HG03196 (cell line): ENCODE data around the gene CALN1.

Experiments
- ATAC-seq: cut with Tn5 transposase; IDR thresholded peaks from one replicate; pipeline ENCODE4 v1.9.1; 2021; ENCODE audit not compliant: unreplicated experiment

CALN1 gene

GRCh38 chr7:72190919-72191318 lies 221.2 kb downstream of the CALN1 start:
- ATAC-seq = no peak

- no peak for ATAC-seq
Measured at GRCh38 chr7:72190146-72190545, 222.0 kb downstream of the CALN1 start.

GRCh38 chr7:72187179-72187578 lies 225.0 kb downstream of the CALN1 start:
- ATAC-seq = no peak

DNA sequence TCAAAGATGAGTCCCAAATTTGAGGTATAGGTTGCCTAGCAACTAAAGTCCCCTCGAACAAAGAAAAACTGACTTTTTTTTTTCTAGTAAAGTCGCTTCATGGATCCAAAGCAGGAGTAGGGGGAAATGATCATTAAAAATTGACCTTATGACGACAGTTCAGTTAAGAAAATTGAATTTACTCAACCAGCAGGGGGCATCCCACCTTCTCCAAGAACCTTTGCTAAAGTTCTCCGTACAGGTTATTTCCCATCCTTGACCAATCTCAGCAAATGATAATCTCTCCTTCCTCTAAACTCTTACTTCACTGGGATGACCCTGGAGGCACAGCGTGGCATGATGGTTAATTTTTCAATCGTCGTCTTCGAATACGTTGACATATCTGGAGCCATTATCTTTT lies 228.3 kb downstream of the CALN1 start:
- no peak for ATAC-seq

GRCh38 chr7:72182036-72182435 lies 230.1 kb downstream of the CALN1 start:
- ATAC-seq = no peak

GRCh38 chr7:72176875-72177274 lies 235.3 kb downstream of the CALN1 start:
- ATAC-seq = no peak

DNA sequence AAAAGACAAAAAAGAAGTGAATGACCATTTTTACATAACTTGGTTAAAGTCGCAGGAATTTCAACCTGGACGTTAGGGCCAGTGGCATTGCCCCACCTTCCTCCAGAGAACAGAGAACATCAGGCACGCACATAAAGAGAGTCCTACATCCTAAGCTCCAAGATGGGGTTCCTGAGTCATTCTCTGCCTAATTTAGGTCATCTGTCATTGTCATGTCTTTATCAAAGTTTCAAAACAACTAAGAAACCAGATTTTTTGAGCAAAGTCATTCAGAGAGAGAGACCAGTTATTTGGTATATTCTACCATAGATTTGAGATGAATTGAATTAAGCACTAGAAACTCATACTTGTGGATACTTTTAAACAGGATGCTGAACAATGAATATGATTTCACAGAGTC lies 241.7 kb downstream of the CALN1 start:
- no peak for ATAC-seq

DNA sequence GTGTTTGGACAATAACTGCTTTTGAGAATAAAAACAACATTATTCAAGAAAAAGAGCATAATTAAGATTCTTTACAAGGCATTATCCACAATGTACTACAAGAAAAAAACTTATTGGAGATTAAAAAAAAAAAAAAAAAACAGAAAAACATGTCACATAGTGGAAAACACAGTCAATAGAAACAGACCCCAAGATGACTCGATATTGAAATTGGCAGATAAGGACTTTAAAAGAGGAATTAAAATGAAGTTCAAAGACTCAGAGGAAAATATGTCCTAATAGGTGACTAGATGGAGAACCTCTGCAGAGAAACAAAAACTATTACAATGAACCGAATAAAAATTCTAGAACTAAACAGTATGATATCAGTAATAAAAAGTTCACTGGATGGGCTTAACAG lies 248.9 kb downstream of the CALN1 start:
- ATAC-seq = no peak

- ATAC-seq = no peak
Measured at GRCh38 chr7:72161534-72161933, 250.6 kb downstream of the CALN1 start.

DNA sequence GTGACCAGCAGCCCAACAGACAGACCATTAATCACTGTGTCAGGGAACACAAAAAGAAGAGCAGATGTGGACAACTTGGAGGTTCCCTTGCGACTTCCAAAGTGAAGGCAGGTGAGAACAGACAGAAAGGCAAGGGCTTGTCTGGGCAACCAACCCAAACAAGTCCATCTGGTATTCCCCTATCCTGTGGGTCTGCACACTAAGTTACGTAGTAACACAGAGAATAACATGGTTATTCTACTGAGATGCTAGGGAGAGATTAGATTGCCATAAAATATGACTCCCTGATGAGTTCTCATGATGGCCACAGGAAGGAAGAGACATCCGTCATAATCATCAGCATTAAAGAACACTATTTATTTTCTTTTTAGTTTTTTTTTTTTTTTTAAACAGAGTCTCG lies 252.2 kb downstream of the CALN1 start:
- ATAC-seq = no peak

DNA sequence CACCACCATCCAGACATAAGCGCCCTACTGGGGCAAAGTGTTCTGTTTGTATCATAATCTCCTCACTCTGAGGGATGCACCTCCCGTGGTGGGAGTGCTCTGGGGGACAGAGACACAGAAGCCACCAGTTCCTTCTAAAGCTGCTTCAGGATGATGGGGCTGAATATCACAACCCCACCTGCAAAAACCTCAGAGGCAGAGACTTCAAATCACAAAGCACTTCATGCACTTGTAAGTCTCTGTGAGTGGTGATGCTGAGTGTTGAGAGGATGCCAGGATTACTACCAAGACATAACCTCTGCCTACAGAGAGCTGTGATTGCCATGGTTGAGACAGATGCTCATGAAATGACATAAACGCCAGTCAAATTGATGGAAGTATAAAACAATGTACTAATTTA lies 255.5 kb downstream of the CALN1 start:
- ATAC-seq = no peak

DNA sequence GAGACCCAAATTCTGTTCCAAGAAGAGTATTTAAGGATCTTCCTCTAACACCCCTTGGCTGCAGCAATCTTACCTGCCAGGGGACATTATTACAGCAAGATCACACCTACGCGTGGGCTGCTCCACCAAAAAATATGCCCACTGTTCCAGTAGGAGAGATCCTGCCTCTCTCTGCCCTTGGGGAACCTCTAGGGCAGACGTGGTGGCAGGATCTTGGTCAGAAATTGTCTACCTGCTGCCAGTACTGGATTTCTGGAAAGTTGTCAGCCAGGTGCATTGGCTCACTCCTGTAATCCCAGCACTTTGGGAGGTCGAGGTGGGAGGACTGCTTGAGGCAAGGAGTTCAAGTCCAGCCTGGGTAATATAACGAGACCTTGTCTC lies 259.0 kb downstream of the CALN1 start:
- no peak for ATAC-seq

- no peak for ATAC-seq
Measured at GRCh38 chr7:72152161-72153131, 259.7 kb downstream of the CALN1 start.

DNA sequence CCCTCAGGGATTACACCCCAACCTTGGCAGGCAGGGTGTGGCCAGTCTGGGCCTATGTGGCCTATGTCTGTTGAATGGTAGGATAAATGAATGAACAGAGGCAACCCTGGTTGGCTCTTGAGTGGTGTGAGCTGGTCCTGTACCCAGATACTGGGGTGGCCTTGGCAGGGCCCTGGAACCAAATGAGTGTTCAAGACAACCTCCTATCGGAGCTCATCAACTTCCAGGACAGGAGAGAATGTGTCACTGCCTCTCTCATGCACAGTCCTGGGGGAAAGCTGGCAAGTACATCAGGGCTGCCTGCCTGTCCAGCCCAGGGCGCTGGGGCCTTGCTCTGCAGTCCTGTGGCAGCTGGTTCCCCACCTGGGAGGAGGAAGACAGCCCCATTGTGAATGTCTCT lies 271.6 kb downstream of the CALN1 start:
- ATAC-seq = no peak

- ATAC-seq = no peak
Measured at GRCh38 chr7:72127136-72127535, 285.0 kb downstream of the CALN1 start.

GRCh38 chr7:72123913-72124312 lies 288.2 kb downstream of the CALN1 start:
- ATAC-seq = no peak

GRCh38 chr7:72118366-72118765 lies 293.8 kb downstream of the CALN1 start:
- no peak for ATAC-seq

DNA sequence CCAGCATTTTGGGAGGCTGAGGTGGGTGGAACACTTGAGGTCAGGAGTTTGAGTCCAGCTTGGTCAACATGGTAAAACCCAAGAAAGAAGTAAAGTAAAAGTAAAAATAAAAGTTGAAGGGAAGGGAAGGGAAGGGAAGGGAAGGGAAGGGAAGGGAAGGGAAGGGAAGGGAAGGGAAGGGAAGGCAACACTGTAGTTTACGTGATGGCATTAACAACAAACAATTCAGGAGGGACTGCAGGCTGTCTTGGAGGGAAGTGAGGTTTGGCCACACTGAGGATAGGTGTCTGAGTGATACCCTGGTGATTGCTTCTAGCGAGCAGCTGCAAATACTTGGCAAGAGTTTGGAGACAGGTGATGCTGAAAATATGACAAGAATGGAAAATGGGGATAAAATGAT lies 298.0 kb downstream of the CALN1 start:
- no peak for ATAC-seq

- ATAC-seq = no peak
Measured at GRCh38 chr7:72112992-72113391, 299.1 kb downstream of the CALN1 start.

DNA sequence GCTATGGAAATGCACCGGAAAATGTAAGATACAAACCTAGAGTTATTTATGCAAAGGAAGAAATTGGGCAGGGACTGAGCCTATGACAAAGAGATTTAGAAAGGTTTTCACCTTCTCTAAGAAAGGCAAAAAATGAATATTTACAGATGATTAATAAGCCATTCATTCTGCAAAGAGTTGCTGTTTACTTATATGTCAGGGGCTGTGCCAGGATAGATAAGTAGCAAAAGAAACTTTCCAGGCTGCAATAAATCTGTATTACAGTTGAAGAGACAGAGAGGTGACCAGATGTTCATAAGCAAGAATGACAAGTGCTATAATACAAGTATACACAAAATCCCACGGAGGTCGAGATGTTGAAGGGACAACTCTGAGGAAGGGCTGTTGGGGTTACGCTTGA lies 299.6 kb downstream of the CALN1 start:
- no peak for ATAC-seq

DNA sequence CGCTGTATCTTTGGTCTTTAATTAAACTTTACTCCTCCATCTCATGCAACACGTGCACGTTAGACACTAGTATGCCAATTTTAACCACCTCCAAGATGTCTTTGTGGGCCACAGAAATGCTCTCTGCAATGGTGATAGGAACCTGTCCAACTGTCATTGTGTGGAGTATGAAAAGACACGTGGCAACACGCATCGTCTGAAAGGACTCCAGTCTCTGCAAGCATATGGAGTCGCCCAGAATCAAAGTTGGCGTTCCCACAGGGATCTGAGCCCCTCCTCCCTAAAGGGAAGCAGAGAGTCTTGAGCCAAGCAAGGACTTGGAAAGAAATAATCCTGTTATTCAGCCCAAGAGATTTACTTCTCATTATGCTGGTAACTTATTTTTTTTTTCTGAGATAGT lies 301.1 kb downstream of the CALN1 start:
- ATAC-seq = no peak

- no peak for ATAC-seq
Measured at GRCh38 chr7:72109566-72109965, 302.6 kb downstream of the CALN1 start.

- ATAC-seq = no peak
Measured at GRCh38 chr7:72106405-72106804, 305.7 kb downstream of the CALN1 start.
